ENCODE results near the gene STX11.
"Not testable (repeated sequence)": the region's sequence is repeated elsewhere in the genome, so short reads cannot be mapped to it uniquely, and the experiment has no call there.

Gene STX11

GRCh38 chr6:144149894-144150709, at the start of gene STX11:
TSS of gene STX11 (plus strand) at chr6:144150517. CDS start at chr6:144186628, 36,111 bp downstream.
- peak; percentile 74 to 80 for DNase-seq (ENCODE audit: extremely low read depth in 1 of 2, low read depth in 1 of 2)

GRCh38 chr6:144103026-144103563, 47.2 kb upstream of the STX11 start:
- no peak for DNase-seq (ENCODE audit: extremely low read depth in 1 of 2, low read depth in 1 of 2)

- DNase-seq (ENCODE audit: extremely low read depth in 1 of 2, low read depth in 1 of 2): no peak
These were observed 45.8 kb upstream of the STX11 start for GRCh38 chr6:144104488-144104887.

GRCh38 chr6:144104898-144105487, 45.3 kb upstream of the STX11 start:
- no peak for DNase-seq (ENCODE audit: extremely low read depth in 1 of 2, low read depth in 1 of 2)

- DNase-seq (ENCODE audit: extremely low read depth in 1 of 2, low read depth in 1 of 2): no peak
These were observed 44.1 kb upstream of the STX11 start for GRCh38 chr6:144106206-144106605.

- DNase-seq (ENCODE audit: extremely low read depth in 1 of 2, low read depth in 1 of 2): no peak
These were observed 40.1 kb upstream of the STX11 start for GRCh38 chr6:144110210-144110609.

- DNase-seq (ENCODE audit: extremely low read depth in 1 of 2, low read depth in 1 of 2): no peak
These were observed 37.0 kb upstream of the STX11 start for GRCh38 chr6:144113366-144113765.

GRCh38 chr6:144115219-144115618, 35.1 kb upstream of the STX11 start:
- DNase-seq (ENCODE audit: extremely low read depth in 1 of 2, low read depth in 1 of 2): no peak

- DNase-seq (ENCODE audit: extremely low read depth in 1 of 2, low read depth in 1 of 2): no peak
These were observed 30.9 kb upstream of the STX11 start for GRCh38 chr6:144119376-144119775.

GRCh38 chr6:144122861-144123260, 27.5 kb upstream of the STX11 start:
- DNase-seq (ENCODE audit: extremely low read depth in 1 of 2, low read depth in 1 of 2): no peak

- DNase-seq (ENCODE audit: extremely low read depth in 1 of 2, low read depth in 1 of 2): no peak
These were observed 26.9 kb upstream of the STX11 start for GRCh38 chr6:144123421-144123820.

- no peak for DNase-seq (ENCODE audit: extremely low read depth in 1 of 2, low read depth in 1 of 2)
These were observed 26.5 kb upstream of the STX11 start for GRCh38 chr6:144123836-144124235.

GRCh38 chr6:144127097-144127496, 23.2 kb upstream of the STX11 start:
- no peak for DNase-seq (ENCODE audit: extremely low read depth in 1 of 2, low read depth in 1 of 2)

- no peak for DNase-seq (ENCODE audit: extremely low read depth in 1 of 2, low read depth in 1 of 2)
These were observed 20.8 kb upstream of the STX11 start for GRCh38 chr6:144129469-144129868.

GRCh38 chr6:144131248-144131709, 19.0 kb upstream of the STX11 start:
- DNase-seq (ENCODE audit: extremely low read depth in 1 of 2, low read depth in 1 of 2): no peak

GRCh38 chr6:144132167-144132690, 18.1 kb upstream of the STX11 start:
- not testable (repeated sequence) for DNase-seq (ENCODE audit: extremely low read depth in 1 of 2, low read depth in 1 of 2)

GRCh38 chr6:144133225-144133821, 17.0 kb upstream of the STX11 start:
- no peak for DNase-seq (ENCODE audit: extremely low read depth in 1 of 2, low read depth in 1 of 2)

GRCh38 chr6:144134176-144134575, 16.1 kb upstream of the STX11 start:
- no peak for DNase-seq (ENCODE audit: extremely low read depth in 1 of 2, low read depth in 1 of 2)

- no peak for DNase-seq (ENCODE audit: extremely low read depth in 1 of 2, low read depth in 1 of 2)
These were observed 15.6 kb upstream of the STX11 start for GRCh38 chr6:144134737-144135136.

- DNase-seq (ENCODE audit: extremely low read depth in 1 of 2, low read depth in 1 of 2): no peak
These were observed 11.8 kb upstream of the STX11 start for GRCh38 chr6:144138542-144138941.

GRCh38 chr6:144139817-144140216, 10.5 kb upstream of the STX11 start:
- no peak for DNase-seq (ENCODE audit: extremely low read depth in 1 of 2, low read depth in 1 of 2)
